Calu3 (cell line): Measurements from ENCODE around the gene MATN1. TPM values are rescaled to one million over a fixed set of nuclear protein-coding genes. Genes with fewer than 3 reads are reported as not detected.
A peak's percentile ranks its signal among the peaks of the same experiment; 100 is the strongest.

Source experiments
- BruUV-seq: library from RNA; stranded (reverse); fragments of 400-500 nt; replicated peaks from 2 replicates; lab custom pipeline; 2021; lab: Mats Ljungman, UMichigan
- CTCF ChIA-PET: fragments of 300-600 bp; sonication (Branson Sonifier 250); formaldehyde crosslinking; loops from one replicate; lab custom pipeline; 2022; ENCODE audit warnings: antibody characterized with exemption; lab: Charles Lee
- DNase-seq: peaks from one replicate; pipeline ENCODE4 v3.0.0; 2022
- H3K27ac Mint-ChIP-seq: one replicate; pipeline ENCODE4 v1.8.0; 2022; ENCODE audit warnings: mixed read lengths; ENCODE audit not compliant: unreplicated experiment
- H3K27me3 Mint-ChIP-seq: one replicate; pipeline ENCODE4 v1.8.0; 2022; ENCODE audit warnings: mixed read lengths; ENCODE audit not compliant: unreplicated experiment
- H3K36me3 Mint-ChIP-seq: one replicate; pipeline ENCODE4 v1.8.0; 2022; ENCODE audit warnings: mild to moderate bottlenecking, moderate library complexity, mixed read lengths; ENCODE audit not compliant: insufficient read depth, unreplicated experiment
- H3K4me1 Mint-ChIP-seq: one replicate; pipeline ENCODE4 v1.8.0; 2022; ENCODE audit warnings: mild to moderate bottlenecking, low read depth, mixed read lengths; ENCODE audit not compliant: unreplicated experiment
- H3K4me3 Mint-ChIP-seq: one replicate; pipeline ENCODE4 v1.8.0; 2022; ENCODE audit warnings: mild to moderate bottlenecking, low read depth, moderate library complexity, mixed read lengths; ENCODE audit not compliant: unreplicated experiment
- H3K9me3 Mint-ChIP-seq: one replicate; pipeline ENCODE4 v1.8.0; 2022; ENCODE audit warnings: low read depth, mixed read lengths; ENCODE audit not compliant: unreplicated experiment
- intact Hi-C: fragments of 100-400 bp; cut with micrococcal nuclease; formaldehyde crosslinking; loops from one replicate; pipeline ENCODE4 v1.10.0; 2022; ENCODE audit not compliant: unreplicated experiment
- total RNA-seq: library from RNA; stranded (reverse); gene quantifications from 2 replicates; pipeline ENCODE4 v1.2.3, GENCODE V29; 2022
- TF ChIP-seq, protein P1 (sequence below): fragments of 200-600 bp; IDR thresholded peaks from one replicate; pipeline ENCODE4 v1.8.0; 2022; ENCODE audit warnings: antibody characterized with exemption; ENCODE audit not compliant: unreplicated experiment

The MATN1 gene
- total RNA-seq, 1 experiment from 2014 or later, result not detected

DNA sequence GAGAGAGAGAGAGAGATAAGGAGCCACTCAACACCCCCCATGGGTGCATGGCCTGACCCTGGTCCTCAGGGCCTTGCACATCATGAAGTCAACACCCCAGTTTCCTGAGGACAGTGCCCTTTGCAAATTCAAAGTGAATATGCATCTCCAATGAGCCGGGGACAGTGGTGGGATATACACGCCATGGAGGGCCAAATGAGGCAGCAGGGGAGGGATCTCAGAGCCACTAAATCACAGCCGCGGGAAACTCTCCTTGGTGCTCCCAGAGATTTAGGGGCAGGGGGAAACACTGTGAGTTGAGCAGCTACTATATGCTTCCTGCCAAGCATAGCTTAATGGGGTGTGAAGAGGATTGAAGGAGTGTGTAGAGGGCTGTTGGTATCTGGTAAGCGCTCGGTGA, 35.5 kb downstream of the MATN1 start:
- peaks cover 99% of the 10 kb centered on the region for H3K27me3 Mint-ChIP-seq
- no TSS peak for BruUV-seq
- DNase-seq, result no peak
- peaks cover 12% of the 10 kb centered on the region for H3K4me1 Mint-ChIP-seq
- no peak overlapping the region for H3K27ac Mint-ChIP-seq
- TF ChIP-seq, protein P1, sequence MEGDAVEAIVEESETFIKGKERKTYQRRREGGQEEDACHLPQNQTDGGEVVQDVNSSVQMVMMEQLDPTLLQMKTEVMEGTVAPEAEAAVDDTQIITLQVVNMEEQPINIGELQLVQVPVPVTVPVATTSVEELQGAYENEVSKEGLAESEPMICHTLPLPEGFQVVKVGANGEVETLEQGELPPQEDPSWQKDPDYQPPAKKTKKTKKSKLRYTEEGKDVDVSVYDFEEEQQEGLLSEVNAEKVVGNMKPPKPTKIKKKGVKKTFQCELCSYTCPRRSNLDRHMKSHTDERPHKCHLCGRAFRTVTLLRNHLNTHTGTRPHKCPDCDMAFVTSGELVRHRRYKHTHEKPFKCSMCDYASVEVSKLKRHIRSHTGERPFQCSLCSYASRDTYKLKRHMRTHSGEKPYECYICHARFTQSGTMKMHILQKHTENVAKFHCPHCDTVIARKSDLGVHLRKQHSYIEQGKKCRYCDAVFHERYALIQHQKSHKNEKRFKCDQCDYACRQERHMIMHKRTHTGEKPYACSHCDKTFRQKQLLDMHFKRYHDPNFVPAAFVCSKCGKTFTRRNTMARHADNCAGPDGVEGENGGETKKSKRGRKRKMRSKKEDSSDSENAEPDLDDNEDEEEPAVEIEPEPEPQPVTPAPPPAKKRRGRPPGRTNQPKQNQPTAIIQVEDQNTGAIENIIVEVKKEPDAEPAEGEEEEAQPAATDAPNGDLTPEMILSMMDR, result no peak
- H3K9me3 Mint-ChIP-seq, result no peaks in the 10 kb centered on the region
- H3K4me3 Mint-ChIP-seq, result no peak overlapping the region
- CTCF ChIA-PET, result no interaction called here
- H3K36me3 Mint-ChIP-seq, result peaks cover 5% of the 10 kb centered on the region
- intact Hi-C loops, result no loop called here

DNA sequence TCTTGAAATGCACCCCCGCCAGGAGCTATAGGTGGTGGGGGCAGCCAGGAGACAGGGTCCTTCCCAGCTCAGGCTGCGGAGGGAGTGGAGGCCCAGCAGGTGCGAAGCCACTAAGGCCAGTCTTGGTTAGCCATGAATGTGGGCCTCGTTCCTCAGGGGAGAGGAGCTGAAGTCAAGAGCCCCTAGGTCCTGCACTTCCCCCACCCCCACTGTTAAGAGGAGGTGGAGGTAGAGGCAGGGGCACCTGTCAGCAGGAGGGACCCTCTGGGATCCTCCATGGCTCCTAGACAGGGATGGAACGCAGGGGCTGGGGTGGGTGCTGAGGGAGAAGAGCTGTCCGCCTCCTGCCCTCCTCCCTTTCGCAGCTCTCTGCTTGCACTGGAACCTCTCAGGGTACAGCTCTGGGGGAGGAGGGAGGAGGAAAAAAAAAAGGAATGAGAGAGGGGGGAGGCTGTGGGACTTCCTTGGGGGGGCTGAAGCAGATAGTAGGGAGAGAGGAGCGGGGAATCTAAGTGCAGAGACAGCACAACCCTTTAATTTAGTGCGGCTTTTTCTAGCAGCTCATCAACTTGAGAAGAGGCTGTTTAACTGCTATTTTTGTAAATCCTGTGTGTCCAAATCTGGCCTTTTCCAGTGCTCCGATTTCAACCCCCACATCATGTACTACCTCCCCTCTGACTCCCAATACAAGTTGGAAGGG, 37.0 kb downstream of the MATN1 start:
- no TSS peak for BruUV-seq

DNA sequence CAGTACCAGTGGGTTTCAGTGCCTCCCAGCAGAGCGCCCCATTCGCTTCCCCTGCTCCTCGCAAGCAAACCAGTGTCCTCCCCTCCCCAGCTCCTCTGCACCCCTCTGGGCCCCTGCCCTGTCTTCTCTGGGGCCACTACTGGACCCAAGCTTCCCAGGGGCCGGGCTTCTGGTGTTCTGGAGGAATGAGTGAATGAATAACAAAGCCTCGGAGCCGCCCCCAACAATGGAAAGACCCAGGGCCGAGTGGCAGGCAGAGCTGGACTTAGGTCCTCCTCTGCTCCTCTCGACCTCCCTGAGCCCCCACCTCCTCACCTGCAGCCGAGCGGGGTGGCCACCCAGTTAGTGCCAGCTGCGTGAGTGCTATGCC, 37.6 kb downstream of the MATN1 start:
- TF ChIP-seq, protein P1, result no peak
- no peak for DNase-seq
- H3K4me3 Mint-ChIP-seq, result peak overlapping the region; percentile 60
- H3K27me3 Mint-ChIP-seq, result peaks cover 99% of the 10 kb centered on the region
- BruUV-seq, result no TSS peak
- no peaks in the 10 kb centered on the region for H3K9me3 Mint-ChIP-seq
- H3K27ac Mint-ChIP-seq, result no peak overlapping the region
- intact Hi-C loops, result no loop called here
- CTCF ChIA-PET, result interaction anchor here (0.5 to 1.4 kb wide), 3 partner anchors 10 to 353 kb away, joined by 3 to 9 read pairs (median 3); no protein-coding TSS in a partner anchor
- H3K36me3 Mint-ChIP-seq, result peaks cover 5% of the 10 kb centered on the region
- peaks cover 12% of the 10 kb centered on the region for H3K4me1 Mint-ChIP-seq

More for the DNA sequence above, 37.0 kb downstream of the MATN1 start:
- no peak overlapping the region for H3K27ac Mint-ChIP-seq
- no peaks in the 10 kb centered on the region for H3K9me3 Mint-ChIP-seq
- no peak overlapping the region for H3K4me3 Mint-ChIP-seq
- H3K27me3 Mint-ChIP-seq, result peaks cover 99% of the 10 kb centered on the region
- intact Hi-C loops, result no loop called here
- peaks cover 12% of the 10 kb centered on the region for H3K4me1 Mint-ChIP-seq
- TF ChIP-seq, protein P1, result no peak
- CTCF ChIA-PET, result interaction anchor here (0.7 kb wide), 1 partner anchor 275 kb away, joined by 3 read pairs; no protein-coding TSS in a partner anchor
- peaks cover 5% of the 10 kb centered on the region for H3K36me3 Mint-ChIP-seq
- no peak for DNase-seq

DNA sequence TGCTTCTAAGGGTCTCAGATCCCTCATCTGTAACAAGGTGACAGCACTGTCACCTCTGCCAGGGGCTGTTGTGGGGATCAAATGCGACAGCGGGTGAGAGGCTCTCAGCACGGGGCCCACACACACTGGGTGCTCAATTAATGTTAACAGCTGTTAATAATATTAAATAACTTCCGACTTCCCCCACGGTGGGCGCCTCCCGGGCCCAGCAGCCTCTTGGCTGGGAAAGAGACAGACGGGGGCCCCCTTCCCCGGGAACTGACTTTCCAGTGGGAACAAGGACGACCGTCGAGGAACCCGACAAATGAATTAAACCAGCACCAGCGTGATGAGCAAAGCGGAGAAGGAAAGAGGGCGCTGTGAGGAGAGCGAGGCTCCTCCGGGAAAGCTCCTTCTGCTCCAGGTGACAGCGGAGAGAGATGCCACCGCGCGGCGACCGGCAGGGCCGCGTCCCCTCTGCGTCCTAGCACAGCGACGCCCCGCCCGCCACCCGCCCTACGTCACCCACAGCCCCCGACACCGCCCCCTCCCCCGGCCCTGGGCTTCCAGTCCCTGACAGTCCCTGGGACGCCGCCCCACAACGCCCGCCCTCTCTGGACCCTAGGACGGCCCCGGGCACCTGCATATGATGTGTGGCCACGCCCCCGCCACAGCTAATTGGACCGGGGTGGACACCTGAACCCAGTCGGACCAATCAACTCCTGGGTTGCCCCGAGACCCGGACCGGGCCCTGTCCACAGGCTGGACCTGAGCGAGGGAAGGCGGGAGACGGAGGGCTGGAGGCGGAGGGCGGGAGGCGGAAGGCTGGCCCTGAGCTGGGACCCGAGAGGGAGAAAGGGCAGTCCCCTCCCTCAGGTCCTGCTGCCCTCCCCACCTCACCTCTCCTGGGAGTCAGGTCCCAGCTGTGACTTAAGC, 38.2 kb downstream of the MATN1 start:
- Mint-ChIP-seq H3K27me3 (peaks cover 95% of the 10 kb centered on the region), H3K36me3 (peaks cover 5% of the 10 kb centered on the region), H3K4me3 (peak overlapping the region; percentile 60), H3K27ac (no peak overlapping the region), H3K9me3 (no peaks in the 10 kb centered on the region), H3K4me1 (peaks cover 12% of the 10 kb centered on the region)
- BruUV-seq, result no TSS peak
- CTCF ChIA-PET, result interaction anchor here (0.5 to 1.4 kb wide), 4 partner anchors 10 to 353 kb away, joined by 3 to 9 read pairs (median 4); no protein-coding TSS in a partner anchor
- intact Hi-C loops, result no loop called here
- peak; percentile 91 for DNase-seq
- TF ChIP-seq, protein P1, result no peak
